GM12891 (cell line): ENCODE measurements around the gene ISY1.

Experiments used
- POLR2A ChIP-seq: IDR thresholded peaks from 2 replicates; pipeline ENCODE4 v1.6.1; 2011; ENCODE audit warnings: low read depth, low read length, control low read depth
- POLR2AphosphoS5 ChIP-seq: IDR thresholded peaks from 2 replicates; pipeline ENCODE4 v1.6.1; 2011; ENCODE audit warnings: low read depth, low read length, control low read depth
- SPI1 ChIP-seq: IDR thresholded peaks from 2 replicates; pipeline ENCODE4 v1.6.1; 2011; ENCODE audit warnings: low read depth, low read length, control low read depth
- TAF1 ChIP-seq: IDR thresholded peaks from 2 replicates; pipeline ENCODE4 v1.6.1; 2011; ENCODE audit warnings: low read depth, low read length, control low read depth

DNA sequence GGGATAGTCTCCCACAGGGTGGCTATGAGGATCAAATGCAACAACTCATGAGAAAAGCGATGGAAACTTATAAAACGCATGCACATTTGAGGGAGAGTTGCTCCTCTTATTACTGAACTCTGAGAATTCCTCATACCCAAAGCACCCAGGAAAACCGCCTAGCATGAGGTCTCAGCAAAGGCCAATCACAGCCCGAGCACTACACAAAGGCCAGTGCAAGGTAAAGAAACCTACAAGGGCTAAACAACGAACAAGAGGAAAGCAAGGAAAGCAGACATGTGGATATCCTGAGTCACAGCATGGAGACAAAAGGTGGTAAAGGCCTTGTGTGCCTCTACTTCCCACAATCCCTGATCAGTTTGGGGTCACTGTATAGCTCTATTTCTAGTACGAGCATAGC is 46.4 kb downstream of the ISY1 start:
- TF ChIP-seq POLR2A (no peak), POLR2AphosphoS5 (no peak), TAF1 (no peak), SPI1 (no peak)
